IPS-20b (cell line): ENCODE results near the gene CCDC191.

ENCODE experiments used
- H3K27ac ChIP-seq: one replicate; pipeline ENCODE4 v1.5.1; 2013; ENCODE audit warnings: low read length
- H3K27me3 ChIP-seq: 2 replicates; pipeline ENCODE4 v1.6.1; 2013; ENCODE audit warnings: mild to moderate bottlenecking, low read length, inconsistent platforms; ENCODE audit not compliant: insufficient read depth
- H3K36me3 ChIP-seq: 2 replicates; pipeline ENCODE4 v1.6.1; 2013; ENCODE audit warnings: low read depth, mild to moderate bottlenecking, inconsistent platforms, low read length, moderate library complexity; ENCODE audit not compliant: insufficient read depth
- H3K4me1 ChIP-seq: 2 replicates; pipeline ENCODE4 v1.6.1; 2013; ENCODE audit warnings: mild to moderate bottlenecking, control low read depth, inconsistent platforms, low read length, moderate library complexity; ENCODE audit not compliant: insufficient read depth
- H3K4me3 ChIP-seq: 2 replicates; pipeline ENCODE4 v1.5.1; 2013; ENCODE audit warnings: mild to moderate bottlenecking, low read length, inconsistent platforms
- H3K9ac ChIP-seq: 2 replicates; pipeline ENCODE4 v1.6.1; 2013; ENCODE audit warnings: low read depth, mild to moderate bottlenecking, inconsistent platforms, low read length, moderate library complexity
- H3K9me3 ChIP-seq: 2 replicates; pipeline ENCODE4 v1.6.1; 2013; ENCODE audit warnings: mild to moderate bottlenecking, low read depth, low read length, inconsistent platforms; ENCODE audit not compliant: insufficient read depth

Gene CCDC191, protein sequence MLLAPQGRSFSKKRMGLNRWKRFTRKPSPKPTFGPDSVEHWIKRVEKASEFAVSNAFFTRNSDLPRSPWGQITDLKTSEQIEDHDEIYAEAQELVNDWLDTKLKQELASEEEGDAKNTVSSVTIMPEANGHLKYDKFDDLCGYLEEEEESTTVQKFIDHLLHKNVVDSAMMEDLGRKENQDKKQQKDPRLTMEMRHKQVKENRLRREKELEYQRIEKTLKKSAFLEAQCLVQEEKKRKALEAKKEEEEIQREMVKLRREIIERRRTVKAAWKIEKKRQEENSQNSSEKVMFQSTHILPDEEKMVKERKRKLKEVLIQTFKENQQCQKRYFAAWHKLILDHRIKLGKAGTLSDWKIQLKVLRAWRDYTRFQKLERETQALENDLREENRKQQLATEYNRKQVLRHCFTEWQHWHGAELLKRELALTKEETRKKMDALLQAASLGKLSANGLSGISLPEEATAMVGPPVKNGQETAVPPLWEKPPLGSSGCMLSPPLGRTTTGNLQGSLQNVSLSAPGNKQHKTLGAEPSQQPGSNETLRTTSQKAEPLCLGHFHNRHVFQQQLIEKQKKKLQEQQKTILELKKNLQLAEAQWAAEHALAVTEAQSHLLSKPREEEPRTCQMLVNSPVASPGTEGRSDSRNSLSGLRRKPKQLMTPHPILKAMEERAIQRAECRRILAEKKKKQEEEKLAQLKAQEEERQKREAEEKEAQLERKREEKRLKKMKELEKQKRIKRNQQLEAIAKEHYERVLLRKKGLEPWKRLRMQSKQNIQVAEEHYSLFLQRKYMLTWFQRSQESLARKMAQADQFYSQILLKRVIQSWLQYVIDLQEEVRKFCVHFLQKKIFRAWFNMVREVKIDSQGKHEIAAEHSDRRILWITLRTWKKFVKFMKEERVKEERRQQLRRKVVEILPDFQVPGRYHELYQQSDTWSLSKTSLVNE

GRCh38 chr3:114056130-114057010 lies at the start of gene CCDC191, which contains the start of gene QTRT2:
TSS of gene CCDC191 (minus strand) at chr3:114056526. CDS start at chr3:114056466, 60 bp downstream.
TSS of gene QTRT2 (plus strand) at chr3:114056737. CDS start at chr3:114065258, 8,521 bp downstream.
- Histone ChIP-seq H3K9me3 (no peaks in the 10 kb centered on the region), H3K27me3 (no peaks in the 10 kb centered on the region), H3K4me1 (peaks cover 9% of the 10 kb centered on the region; the same call in 1 of the 2 replicates), H3K27ac (peak within 1 kb of the TSS; percentile 55), H3K9ac (peak within 1 kb of the TSS; percentile 86), H3K4me3 (peak within 1 kb of the TSS; percentile 88), H3K36me3 (peaks cover 20% of the 10 kb centered on the region)

DNA sequence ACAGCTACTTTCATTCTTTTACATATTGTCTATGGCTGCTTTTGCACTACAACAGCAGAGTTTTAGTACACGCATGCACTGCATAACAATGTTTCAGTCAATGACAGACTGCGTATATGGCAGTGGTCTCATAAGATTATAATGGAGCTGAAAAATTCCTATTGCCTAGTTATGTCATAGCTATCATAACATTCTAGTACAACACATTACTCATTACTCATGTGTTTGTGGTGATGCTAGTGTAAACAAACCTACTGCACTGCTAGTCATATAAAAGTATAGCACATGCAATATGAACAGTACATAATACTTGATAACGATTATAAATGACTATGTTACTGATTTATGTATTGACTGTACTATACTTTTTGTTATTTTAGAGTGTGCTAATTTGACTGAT lies 48.1 kb upstream of the CCDC191 start:
- H3K36me3 ChIP-seq = no peaks in the 10 kb centered on the region
- peaks cover 2% of the 10 kb centered on the region; the same call in 1 of the 2 replicates for H3K4me1 ChIP-seq
- no peak overlapping the region for H3K9ac ChIP-seq
- no peak overlapping the region for H3K27ac ChIP-seq
- H3K27me3 ChIP-seq = no peaks in the 10 kb centered on the region
- no peak overlapping the region for H3K4me3 ChIP-seq
- H3K9me3 ChIP-seq = no peaks in the 10 kb centered on the region

- Histone ChIP-seq H3K4me1 (peaks cover 2% of the 10 kb centered on the region; the same call in 1 of the 2 replicates), H3K27me3 (no peaks in the 10 kb centered on the region), H3K36me3 (no peaks in the 10 kb centered on the region), H3K9ac (no peak overlapping the region), H3K4me3 (no peak overlapping the region), H3K27ac (no peak overlapping the region), H3K9me3 (no peaks in the 10 kb centered on the region)
Observed at GRCh38 chr3:114103858-114104257, 47.5 kb upstream of the CCDC191 start.

DNA sequence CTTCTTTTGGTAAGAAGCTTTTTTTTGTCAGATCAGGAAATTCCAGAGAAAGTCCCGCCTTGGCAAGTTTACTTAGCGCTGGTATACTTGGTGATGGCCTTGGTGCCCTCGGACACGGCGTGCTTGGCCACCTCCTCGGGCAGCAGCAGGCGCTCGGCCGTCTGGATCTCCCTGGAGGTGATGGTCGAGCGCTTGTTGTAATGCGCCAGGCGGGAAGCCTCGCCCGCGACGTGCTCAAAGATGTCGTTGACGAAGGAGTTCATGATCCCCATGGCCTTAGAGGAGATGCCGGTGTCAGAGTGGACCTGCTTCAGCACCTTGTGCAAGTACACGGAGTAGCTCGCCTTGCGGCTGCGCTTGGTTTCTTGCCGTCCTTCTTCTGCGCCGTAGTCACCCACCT lies 46.9 kb upstream of the CCDC191 start:
- H3K4me1 ChIP-seq = peaks cover 2% of the 10 kb centered on the region; the same call in 1 of the 2 replicates
- H3K4me3 ChIP-seq = no peak overlapping the region
- no peaks in the 10 kb centered on the region for H3K36me3 ChIP-seq
- no peaks in the 10 kb centered on the region for H3K9me3 ChIP-seq
- no peak overlapping the region for H3K27ac ChIP-seq
- H3K27me3 ChIP-seq = no peaks in the 10 kb centered on the region
- H3K9ac ChIP-seq = no peak overlapping the region

GRCh38 chr3:114101101-114101500 lies 44.8 kb upstream of the CCDC191 start:
- no peaks in the 10 kb centered on the region for H3K36me3 ChIP-seq
- H3K27ac ChIP-seq = no peak overlapping the region
- H3K9ac ChIP-seq = no peak overlapping the region
- no peaks in the 10 kb centered on the region for H3K27me3 ChIP-seq
- 0 out of 2 replicates have a peak, but pooled peaks cover 2% of the 10 kb centered on the region for H3K4me1 ChIP-seq
- H3K4me3 ChIP-seq = no peak overlapping the region
- H3K9me3 ChIP-seq = no peaks in the 10 kb centered on the region

DNA sequence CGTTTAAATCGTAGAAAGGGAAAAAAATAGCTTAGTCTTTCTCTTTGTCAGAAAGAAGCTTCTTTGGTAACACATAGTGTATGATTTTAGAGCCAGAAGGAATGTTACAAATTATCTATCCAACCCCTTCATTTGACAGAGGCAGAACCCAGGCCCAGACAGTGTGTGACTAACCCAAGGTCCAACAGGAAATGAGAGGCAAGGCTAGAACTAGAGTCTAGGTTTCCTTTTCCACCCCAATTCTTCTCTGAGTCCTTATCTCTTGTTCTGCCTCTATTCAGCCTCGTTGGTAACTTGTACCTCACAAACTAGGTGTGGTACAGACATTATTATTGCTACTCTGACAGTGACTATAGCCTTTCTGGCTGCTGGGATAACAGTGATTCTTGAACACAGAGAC lies 39.5 kb upstream of the CCDC191 start:
- no peaks in the 10 kb centered on the region for H3K27me3 ChIP-seq

DNA sequence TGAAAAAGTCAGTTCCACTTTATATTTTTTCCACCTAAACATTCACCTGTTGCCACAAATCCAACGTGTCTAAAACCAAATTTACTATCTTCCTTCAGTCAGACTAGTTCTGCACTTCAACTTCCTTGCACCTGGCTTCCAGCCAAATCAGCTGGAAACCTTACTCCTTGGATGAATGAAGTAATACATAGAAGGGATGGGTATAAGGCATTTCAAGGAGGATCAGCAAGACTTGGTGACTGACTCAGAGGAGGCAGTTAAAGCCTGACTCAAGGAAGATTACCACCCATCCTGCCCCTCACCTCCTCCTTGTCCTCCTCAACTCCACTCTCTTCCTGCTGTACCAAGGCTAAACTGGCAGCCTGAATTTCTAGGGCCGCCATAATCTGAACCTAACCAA lies 37.3 kb upstream of the CCDC191 start:
- Histone ChIP-seq H3K27ac (no peak overlapping the region), H3K4me1 (0 out of 2 replicates have a peak, but pooled peaks cover 5% of the 10 kb centered on the region), H3K9me3 (no peaks in the 10 kb centered on the region), H3K9ac (no peak overlapping the region), H3K36me3 (no peaks in the 10 kb centered on the region), H3K27me3 (no peaks in the 10 kb centered on the region), H3K4me3 (no peak overlapping the region)

More for the DNA sequence above, 39.5 kb upstream of the CCDC191 start:
- Histone ChIP-seq H3K4me1 (0 out of 2 replicates have a peak, but pooled peaks cover 5% of the 10 kb centered on the region), H3K4me3 (no peak overlapping the region), H3K9me3 (no peaks in the 10 kb centered on the region), H3K27ac (no peak overlapping the region), H3K9ac (no peak overlapping the region), H3K36me3 (no peaks in the 10 kb centered on the region)

DNA sequence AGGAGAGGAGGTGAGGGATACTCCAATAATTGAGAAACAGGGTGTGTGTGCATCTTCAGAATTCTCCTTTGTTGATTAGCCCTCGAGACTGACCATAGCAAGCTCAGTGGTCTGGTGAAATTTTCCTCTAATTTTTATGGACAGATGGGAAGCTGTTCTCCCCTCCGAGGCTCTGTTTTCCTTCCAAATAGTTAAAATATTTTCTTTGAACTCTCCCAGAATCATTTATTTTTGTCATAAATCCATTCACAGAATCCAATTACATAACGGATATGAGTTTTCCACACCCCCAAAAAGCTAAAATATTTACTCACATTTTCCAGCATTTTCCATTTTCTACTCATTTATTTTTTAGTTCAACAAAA lies 36.7 kb upstream of the CCDC191 start:
- no peak overlapping the region for H3K9ac ChIP-seq
- H3K4me1 ChIP-seq = 0 out of 2 replicates have a peak, but pooled peaks cover 5% of the 10 kb centered on the region
- no peaks in the 10 kb centered on the region for H3K27me3 ChIP-seq
- no peak overlapping the region for H3K4me3 ChIP-seq
- no peak overlapping the region for H3K27ac ChIP-seq
- peaks cover under 1% of the 10 kb centered on the region; the same call in 1 of the 2 replicates for H3K36me3 ChIP-seq
- H3K9me3 ChIP-seq = no peaks in the 10 kb centered on the region

DNA sequence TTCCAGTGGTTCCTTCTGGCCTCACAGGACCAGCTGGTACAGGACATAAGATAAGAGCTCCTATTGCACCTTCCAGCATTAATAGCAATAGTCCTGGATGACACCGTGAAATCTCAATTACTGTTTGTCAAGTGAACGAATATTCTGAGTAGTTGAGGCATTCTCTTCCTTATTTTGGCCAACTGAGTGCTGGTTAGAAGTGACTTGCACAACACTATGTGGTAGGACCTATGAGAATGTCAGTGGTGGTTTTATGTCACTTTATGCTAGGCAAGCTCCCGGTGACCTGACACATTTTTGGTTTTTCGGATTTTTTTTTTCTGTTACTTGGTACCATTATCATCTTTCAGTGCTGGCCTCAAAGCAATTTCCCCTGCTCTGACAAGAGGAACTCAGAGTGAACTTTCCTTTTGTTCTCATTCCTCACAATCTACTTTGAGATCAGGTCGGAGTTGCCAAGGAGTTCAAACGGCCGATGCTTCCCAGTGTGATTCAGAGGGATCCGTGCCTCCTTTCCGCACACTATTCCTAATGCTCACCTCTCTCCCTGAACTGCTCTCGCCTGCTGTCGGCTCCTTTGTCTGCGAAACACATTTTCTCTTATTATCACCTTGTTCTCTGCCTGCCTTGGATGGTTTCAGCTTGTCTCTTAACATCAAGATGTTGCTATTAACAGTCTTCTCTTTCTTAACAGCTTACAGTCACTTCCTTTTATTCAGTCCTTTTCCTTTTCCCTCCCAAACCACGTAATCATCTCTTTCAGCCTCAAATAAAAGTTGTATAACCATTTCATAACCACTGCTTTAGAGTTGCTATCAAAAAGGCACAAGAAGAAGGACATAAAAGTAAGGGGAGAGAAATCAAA lies 36.1 kb upstream of the CCDC191 start:
- Histone ChIP-seq H3K9me3 (no peaks in the 10 kb centered on the region), H3K4me1 (0 out of 2 replicates have a peak, but pooled peaks cover 5% of the 10 kb centered on the region), H3K27ac (no peak overlapping the region), H3K4me3 (no peak overlapping the region), H3K36me3 (peaks cover 6% of the 10 kb centered on the region; the same call in 1 of the 2 replicates), H3K27me3 (no peaks in the 10 kb centered on the region), H3K9ac (no peak overlapping the region)

DNA sequence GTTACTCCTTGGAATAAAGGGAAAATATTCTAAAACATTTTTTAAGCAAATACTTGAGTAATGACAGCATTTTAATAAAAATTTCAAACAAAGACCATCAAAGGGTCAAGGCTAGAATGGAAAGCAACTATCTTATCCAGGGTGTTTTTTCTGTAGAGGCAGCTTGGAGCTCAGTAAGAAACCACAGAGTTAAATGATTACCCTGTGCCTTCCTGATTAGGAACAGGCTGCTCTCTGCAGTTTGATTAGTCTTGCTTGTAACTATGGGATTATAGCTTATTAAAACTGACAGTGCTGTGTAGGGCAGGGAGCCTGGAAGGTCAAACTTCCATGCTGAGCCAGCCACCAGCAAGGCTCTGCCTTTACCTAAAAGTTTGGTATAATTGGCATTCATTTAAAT lies 33.3 kb upstream of the CCDC191 start:
- H3K9ac ChIP-seq = no peak overlapping the region
- H3K27me3 ChIP-seq = no peaks in the 10 kb centered on the region
- no peaks in the 10 kb centered on the region for H3K9me3 ChIP-seq
- no peak overlapping the region for H3K4me3 ChIP-seq
- H3K27ac ChIP-seq = no peak overlapping the region
- H3K36me3 ChIP-seq = peaks cover 31% of the 10 kb centered on the region
- no peaks in the 10 kb centered on the region for H3K4me1 ChIP-seq
